T-helper 2 cell treated with Interferon-gamma antibody and Interleukin-4, amounts not matched to agents 100 ng/mL and 5 ng/mL, for 36 hours (primary cell): ENCODE measurements around the gene PLAC8. TPM values are rescaled to one million over a fixed set of nuclear protein-coding genes. Genes with fewer than 3 reads are reported as not detected.
"Not testable (repeated sequence)": the region's sequence is repeated elsewhere in the genome, so short reads cannot be mapped to it uniquely, and the experiment has no call there.

Experiments used
- intact Hi-C: fragments of 100-400 bp; cut with micrococcal nuclease; formaldehyde crosslinking; loops from one replicate; pipeline ENCODE4 v1.15.1; 2023
- total RNA-seq: library from RNA; stranded (reverse); gene quantifications from 2 replicates; pipeline ENCODE4 v1.2.3, GENCODE V29; 2022

Gene PLAC8, protein sequence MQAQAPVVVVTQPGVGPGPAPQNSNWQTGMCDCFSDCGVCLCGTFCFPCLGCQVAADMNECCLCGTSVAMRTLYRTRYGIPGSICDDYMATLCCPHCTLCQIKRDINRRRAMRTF
- total RNA-seq: 127 and 135 TPM in 2 replicates

DNA sequence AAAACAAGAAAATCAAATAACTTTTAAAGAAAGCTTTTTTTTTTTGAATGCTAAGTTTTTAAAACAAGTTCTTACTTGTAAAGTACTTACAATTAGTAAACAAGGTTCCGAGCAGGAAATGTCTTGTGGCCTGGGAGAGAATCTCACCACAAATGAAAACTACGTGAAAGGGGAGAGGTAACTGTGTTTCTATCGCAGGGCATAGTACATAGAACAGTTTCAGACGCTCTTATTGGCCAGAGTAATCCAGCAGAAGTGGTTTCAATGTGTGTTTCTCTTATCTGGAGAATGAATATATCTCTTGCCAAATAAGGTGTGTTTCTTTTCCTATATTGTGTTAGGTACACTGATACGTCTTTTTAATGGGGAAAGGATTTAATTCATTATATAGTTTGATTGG lies at the start of gene PLAC8:
TSS of gene PLAC8 (minus strand) at position 154 of the 400 bp plus-strand sequence. CDS start 6,808 bp downstream, outside the sequence.
- intact Hi-C loops: loop anchor here (1.0 to 10.0 kb wide), 6 partner anchors 105 to 742 kb away; partner anchors contain the start of genes ENOPH1, HELQ, HNRNPD and HNRNPDL

DNA sequence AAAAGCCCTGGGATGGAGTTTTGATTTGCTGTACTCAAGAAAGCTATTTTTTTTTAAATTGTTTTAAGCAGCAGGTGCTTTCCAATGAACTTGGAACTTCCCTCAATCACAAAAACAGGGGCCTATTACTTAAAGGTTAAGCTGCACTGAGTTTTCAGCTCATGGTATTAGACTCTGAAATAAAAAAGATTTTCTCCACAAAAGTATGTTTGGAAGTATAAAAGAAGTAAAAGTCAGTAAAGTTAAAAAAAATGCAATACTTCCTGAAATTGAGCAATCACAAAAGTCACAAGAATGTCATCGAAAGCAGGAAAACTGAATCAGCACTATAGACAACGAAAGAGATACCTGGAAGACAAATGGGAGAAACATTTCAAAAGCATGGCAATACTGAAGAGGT lies 38.9 kb upstream of the PLAC8 start:
- intact Hi-C loops: no loop called here

DNA sequence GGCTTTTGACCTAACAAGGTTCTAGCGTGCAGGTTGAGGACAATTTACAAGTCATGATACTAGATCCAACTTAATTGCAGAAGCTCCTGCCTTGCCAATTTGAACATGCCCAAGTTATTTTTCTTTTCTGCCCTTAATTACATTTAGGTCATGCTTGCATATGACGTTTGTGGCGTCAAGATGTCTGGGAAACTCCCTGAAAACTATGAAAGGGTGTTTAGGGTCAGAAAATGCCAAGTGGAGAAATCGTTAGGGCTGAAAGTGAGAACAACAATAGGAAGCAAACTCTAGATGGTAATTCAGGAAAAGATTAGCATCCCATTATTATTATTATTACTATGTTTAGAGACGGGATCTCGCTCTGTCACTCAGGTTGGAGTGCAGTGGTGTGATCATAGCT lies 38.2 kb upstream of the PLAC8 start:
- intact Hi-C loops: no loop called here

DNA sequence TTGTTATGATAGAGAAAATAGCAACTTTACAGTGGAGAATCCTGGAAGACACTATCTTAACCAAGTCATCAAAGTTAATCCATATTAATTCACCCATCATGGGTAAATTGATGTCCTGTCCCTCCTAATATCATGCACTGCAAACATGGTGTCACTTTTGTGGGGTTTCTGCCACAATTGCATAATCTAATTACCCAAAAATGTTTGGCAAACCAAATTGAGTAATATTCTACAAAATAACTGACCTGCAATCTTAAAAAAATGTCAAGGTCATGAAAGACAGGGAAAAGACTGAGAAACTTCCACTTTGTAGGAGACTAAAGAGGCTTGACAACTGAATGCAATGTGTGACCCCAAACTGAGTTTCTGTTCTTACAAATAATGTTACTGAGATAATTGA lies 37.1 kb upstream of the PLAC8 start:
- intact Hi-C loops: no loop called here

DNA sequence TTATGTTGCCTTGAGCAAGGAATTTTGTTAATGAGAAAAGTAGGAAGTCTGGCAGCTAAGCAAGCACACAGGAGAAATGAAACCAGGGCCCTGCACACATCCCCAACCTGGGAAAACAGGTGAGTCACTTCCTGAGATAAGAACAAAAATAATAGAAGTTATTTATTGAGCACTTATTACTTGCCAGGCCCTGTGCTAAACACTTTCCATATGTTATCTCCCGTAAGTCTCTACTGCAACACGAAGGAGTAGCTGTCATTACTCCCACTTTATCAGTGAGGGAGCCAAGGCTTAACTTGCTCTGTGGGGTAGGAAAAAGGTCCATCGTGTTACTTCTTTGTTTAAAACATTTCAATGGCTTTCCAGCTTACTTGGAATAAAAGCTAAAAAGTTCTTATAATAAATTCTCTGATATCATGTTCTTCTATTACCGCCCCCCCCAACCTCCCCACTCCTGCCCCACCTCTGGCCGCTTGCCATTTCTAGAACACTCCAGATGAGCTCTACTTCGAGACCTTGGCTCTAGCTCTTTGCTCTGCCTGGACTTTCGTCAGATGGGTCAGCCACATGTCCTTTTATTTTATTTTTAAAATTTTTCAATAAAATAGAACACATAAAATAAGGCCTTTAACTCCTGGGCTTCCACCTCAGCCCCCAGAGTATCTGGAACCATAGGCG lies 36.3 kb upstream of the PLAC8 start:
- intact Hi-C loops: no loop called here

DNA sequence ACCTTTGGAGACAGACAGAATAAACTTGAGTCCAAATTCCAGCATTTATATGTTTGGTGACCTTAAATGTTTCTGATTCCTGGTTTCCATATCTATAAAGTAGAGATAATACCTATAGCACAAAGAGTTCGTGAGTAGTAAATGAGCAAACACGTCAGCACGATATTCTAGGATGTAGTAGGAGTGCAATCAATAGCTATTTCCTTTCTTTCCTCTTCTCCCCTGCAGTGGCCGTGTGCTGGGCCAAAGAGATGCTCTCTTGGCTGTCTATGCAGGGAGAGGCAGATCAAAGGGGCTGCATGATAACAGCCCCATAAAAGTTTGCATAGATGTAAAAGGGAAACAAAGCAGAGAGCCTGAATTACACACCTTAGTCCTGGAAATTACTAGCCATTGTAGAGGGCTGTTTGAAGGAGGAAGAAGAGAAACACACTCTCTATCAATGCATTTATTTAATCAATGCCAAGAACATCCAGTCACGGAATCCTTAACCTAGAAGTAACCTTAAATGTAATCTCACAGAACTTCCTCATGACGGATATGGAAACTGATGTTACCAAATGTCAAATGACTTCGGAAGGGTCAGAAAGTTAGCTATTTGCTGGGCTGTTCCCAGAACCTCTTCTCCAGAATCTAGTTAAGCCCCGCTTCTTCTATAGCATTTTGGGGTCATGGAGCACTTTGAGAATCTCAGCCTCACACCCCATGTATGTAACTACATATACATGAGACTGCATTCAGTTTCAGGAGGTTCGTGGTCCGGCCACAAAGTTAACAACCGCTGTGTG lies 35.5 kb upstream of the PLAC8 start:
- intact Hi-C loops: no loop called here

DNA sequence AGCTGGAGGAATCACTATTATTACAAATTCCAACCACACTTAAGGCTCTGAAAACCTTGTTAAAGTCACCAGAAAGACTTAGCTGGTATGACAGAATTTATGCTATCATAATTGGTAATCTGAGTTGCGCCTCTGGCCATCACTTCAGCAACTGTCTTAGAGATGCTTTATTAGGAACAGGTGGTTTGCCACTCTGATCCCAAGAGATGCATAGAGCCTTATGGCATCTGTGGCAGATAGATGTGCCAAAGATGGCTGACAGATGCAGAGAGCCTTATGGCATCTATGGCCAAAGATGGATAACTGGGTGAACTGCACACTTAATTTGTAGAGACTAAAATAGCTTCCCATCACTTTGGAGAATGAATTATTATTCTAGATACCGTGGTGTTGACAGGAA lies 32.3 kb upstream of the PLAC8 start:
- intact Hi-C loops: no loop called here

DNA sequence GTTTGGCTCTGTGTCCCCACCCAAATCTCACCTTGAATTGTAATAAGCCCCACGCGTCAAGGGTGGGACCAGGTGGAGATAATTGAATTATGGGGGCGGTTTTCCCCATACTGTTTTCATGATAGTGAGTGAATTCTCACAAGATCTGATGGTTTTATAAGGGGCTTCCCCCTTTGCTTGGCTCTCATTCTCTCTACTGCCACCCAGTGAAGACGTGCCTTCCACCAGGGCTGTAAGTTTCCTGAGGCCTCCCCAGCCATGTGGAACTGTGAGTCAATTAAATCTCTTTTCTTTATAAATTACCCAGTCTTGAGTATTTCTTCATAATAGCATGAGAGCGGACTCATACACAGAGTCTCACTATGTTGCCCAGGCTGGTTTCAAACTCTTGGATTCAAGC lies 31.2 kb upstream of the PLAC8 start:
- intact Hi-C loops: not testable (repeated sequence)

DNA sequence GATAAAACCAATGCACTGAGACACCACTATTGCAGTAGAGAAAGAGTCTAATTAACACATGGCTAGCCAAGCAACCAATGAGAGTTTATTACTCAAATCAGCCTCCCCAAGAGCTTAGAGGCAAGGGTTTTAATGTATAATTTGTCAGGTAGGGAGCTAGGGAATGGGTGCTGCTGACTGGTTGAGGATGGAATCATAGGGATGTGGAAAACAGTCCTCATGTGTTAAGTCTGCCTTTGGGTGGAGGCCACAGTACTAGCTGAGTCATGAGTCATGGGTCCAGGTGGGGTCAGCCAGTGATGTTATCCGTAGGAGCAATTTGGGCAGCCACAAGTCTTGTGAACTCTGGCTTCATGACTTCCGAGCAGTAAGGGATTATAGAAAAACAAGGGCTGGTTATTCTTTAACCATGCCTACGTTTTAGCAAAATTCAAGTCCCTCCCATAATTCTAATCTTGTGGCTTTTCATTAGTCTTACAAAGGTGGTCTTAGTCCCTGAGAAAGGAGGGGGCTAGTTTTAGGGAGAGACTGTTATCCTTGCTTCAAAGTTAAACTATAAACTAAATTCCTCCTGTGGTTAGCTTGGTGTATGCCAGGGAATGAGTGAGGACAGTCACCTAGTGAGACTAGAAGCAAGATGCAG lies 25.1 kb upstream of the PLAC8 start:
- intact Hi-C loops: no loop called here

DNA sequence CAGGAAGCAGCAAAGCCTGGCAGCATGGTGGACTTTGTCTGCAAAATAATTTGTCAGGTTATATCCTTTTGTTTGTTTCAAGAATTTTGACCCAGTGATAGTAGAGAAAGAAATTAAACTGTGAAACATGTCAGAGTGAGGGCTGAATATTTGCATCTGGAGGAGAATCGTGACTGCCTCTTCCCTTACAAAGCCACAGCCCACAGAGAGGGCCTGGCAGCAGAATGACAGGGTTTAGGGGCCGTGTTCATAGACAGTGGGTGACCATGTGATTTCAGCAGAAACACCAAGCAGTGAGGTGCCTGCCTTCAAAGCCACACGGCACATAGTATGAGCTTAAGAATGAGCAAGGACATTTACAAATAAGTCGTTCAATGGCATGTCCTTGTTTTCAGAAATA lies 24.4 kb upstream of the PLAC8 start:
- intact Hi-C loops: no loop called here

DNA sequence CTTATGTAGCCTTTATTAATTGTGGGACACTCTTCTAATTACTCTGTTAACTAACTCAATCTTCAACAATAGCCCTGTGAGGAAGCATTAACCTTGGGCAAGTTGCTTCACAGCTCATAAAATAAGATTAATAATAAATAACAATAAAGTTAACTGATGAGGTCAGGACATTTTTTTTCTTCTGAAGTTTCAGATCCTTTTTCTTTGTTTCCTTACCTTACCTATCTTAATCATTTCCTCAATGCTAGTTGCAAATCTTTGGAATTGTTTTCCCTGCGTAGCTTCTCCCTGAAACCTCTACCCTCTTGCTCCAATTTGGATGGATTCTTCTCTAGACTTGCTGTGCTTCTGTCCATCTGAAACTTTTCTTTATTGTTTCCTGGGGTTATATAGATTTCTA lies 17.5 kb upstream of the PLAC8 start:
- intact Hi-C loops: no loop called here

DNA sequence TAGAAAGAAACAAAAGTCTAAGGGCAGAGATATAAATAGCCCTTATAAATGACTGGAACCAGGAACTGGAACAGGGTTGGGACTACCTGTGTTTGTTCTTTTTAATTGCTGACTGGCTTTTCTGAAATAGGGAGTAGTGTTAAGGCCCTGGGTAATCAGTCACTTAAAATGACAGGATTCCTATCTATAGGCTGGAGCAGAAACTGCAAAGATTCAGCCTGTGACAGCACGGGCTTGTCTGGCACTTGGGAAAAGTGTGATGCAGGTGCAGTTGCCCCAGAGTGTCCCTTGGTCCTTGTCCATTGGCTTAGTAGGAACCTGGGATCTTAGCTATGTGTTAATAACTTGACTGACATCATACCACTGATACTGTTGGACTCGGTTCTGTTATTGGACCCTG lies 14.7 kb upstream of the PLAC8 start:
- intact Hi-C loops: loop anchor here (5.0 kb wide), 1 partner anchor 88 kb away; no protein-coding TSS in a partner anchor

DNA sequence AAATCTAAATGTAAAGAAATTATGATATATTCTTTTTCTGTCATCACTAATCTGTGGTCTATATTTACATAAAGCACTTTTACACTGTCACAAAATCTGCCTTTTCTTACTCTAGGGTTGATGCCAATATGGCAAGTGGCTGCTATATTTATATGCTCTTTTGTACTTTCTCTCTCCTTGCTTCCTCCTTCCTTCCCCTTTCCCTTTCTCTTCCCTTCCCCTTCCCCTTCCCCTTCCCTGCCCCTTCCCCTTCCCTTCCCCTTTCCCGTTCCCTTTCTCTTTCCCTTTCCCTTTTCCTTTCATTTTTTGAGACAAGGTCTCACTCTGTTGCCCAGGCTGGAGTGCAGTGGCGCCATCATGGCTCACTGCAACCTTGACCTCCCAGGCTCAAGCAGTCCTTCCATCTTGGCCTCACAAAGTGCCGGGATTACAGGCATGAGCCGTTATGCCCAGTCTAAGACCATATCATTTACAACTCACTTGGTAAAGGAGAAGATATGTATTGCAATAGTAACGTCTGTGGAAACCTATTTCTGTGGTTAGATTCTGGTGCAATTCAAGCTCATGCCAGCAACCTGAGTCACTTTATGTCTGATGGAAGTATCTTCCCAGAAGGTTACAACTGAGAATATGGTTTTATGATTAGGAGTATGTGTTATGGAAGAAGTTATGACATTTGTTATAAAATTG lies 13.9 kb upstream of the PLAC8 start:
- intact Hi-C loops: loop anchor here (5.0 kb wide), 1 partner anchor 89 kb away; no protein-coding TSS in a partner anchor

DNA sequence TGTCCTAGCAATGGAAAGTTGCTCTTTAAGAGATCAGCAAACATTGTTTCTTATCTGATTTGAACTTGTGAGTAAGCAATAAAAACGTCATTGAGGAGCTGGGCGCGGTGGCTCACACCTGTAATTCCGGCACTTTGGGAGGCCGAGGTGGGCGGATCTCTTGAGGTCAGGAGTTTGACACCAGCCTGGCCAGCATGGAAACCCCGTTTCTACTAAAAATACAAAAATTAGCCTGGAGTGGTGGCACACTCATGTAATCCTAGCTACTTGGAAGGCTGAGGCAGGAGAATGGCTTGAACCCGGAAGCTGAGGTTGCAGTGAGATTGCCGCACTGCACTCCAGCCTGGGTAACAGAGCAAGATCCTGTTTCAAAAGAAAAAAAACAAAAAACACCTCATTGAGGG lies 11.2 kb upstream of the PLAC8 start:
- intact Hi-C loops: loop anchor here (2.0 to 5.0 kb wide), 2 partner anchors 13 to 92 kb away; no protein-coding TSS in a partner anchor

DNA sequence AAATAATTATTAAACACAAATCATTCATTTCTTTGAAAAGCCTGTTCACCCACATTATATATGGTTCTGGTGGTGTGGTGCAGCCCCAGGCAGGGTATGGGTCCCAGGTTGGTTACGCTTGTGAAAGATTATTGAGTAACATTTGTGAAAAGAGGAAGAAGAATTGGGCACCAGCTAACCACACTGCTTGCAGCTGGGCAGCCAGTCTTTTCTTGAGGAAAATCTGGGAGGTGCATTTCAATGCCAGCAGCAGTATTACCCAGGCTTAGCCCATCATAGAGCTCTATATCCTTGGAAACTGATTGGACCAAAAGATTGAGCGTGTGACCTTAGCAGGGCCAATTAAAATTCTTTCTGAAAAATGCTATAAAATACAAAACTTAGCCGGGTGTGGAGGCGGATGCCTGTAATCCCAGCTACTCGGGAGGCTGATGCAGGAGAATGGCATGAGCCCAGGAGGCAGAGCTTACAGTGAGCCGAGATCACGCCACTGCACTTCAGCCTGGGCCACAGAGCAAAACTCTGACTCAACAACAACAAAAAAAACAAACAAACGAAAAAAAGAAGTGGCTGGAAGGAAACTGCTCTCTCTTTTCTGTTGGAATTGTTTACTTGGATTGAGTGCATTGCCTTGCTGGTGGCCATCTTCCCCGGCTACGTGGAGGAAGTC lies 9.7 kb upstream of the PLAC8 start:
- intact Hi-C loops: no loop called here

DNA sequence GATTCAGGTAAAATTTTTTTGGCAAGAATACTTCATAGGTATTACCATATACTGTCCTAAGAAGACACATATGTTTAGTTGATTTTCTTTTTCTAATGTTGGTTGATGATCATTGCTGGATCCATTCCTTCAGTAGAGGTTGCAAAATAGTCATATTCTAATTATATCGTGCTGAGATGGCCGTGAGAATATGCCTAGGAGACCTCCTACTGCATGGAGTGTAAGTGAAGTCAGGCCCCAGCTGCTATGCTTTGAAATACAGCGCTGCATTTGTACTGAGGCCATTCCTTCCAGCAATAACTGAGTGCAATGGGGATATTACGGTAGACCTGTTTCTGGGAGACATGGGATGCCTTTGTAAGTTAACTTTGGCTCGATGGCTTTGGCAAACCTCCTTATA lies 6.7 kb upstream of the PLAC8 start:
- intact Hi-C loops: no loop called here

DNA sequence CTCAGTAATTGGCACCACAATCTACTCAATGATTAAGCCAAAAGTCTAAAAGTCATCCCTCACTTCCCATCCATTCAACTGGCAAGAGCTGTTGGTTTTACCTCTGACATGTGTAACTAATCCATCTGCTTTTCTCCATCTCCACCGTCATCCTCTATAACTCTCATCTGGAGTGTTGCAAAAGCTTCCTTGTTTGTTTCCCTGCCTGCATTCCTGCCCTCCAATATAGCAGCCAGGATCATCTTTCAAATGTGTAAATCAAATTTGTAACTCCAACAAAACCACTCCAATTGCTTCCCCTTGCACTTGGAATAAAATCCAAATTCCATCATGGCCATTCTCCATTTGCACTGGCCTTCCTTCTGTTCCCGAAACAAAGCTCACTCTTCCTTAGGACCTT lies 4.3 kb upstream of the PLAC8 start:
- intact Hi-C loops: loop anchor here (10.0 kb wide), 1 partner anchor 336 kb away; the partner anchor contains the start of genes HELQ and MRPS18C

DNA sequence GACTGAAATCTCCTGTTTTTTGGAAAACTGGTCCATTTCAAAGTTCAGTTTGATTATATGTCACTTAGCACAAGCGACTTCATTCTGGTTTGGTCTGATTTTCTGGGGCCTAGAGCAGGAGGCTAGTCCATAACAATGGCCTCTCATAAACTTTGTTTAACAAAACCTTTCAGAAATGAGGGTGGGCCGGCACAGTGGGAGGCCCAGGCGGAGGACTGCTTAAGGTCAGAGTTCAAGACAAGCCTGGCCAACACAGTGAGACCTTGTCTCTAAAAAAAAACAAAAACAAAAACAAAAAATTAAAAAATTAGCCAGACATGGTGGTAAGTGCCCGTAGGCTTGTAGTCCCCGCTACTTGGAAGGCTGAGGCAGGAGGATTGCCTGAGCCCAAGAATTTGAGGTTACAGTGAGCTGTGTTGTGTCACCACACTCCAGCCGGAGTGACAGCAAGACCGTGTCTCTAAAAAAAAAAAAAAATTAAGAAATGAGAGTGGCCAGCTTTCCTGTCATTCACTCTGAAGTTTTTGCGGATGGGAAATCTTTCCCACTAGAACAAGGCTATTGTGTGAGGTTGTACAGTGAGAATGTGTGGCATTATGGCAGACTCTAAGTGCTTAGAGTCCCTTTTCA lies 1.2 kb upstream of the PLAC8 start:
- intact Hi-C loops: loop anchor here (10.0 kb wide), 1 partner anchor 339 kb away; the partner anchor contains the start of genes HELQ and MRPS18C

DNA sequence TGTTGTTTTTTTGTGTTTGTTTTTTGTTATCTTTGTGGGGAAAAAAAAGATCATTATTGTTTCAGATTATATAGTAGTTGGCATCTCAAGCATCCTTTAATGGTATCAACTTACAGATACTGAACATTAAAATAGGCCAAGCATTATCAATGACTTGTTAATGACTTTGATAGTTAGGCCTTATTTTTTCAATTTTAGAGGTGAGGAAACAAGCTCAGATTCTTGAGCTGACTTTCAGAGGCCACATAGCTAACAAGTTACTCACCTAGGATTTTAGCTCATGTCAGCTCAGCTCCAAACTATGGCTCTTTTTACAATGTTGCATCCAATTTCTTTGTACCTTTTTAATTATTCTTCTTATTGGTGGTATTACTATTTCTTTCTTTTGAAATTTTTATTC lies 471 bp upstream of the PLAC8 start:
- intact Hi-C loops: loop anchor here (1.0 to 10.0 kb wide), 6 partner anchors 104 to 743 kb away; partner anchors contain the start of genes ENOPH1, HELQ, HNRNPD and HNRNPDL

DNA sequence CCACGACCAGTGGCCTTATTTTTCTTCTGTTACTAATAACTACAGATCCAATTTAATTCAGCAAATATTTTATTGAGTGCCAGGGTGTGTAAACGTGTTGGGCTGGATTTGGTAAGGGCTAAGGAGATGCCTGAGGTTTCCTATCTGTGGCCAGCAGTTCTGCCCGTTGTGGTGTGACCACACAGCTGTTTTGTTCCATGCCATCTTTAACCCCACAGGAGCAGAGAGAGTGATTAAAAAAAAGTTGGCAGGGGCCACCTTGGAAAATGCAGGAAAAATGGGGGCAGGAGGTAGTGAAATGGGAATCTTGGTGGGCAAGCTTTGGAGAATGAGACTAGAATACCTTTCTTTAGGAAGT lies 1.1 kb downstream of the PLAC8 start:
- intact Hi-C loops: loop anchor here (2.0 to 10.0 kb wide), 4 partner anchors 13 to 741 kb away; partner anchors contain the start of genes ENOPH1, HELQ, HNRNPD and HNRNPDL
